ENCODE measurements around the gene LPIN2.

The LPIN2 gene

DNA sequence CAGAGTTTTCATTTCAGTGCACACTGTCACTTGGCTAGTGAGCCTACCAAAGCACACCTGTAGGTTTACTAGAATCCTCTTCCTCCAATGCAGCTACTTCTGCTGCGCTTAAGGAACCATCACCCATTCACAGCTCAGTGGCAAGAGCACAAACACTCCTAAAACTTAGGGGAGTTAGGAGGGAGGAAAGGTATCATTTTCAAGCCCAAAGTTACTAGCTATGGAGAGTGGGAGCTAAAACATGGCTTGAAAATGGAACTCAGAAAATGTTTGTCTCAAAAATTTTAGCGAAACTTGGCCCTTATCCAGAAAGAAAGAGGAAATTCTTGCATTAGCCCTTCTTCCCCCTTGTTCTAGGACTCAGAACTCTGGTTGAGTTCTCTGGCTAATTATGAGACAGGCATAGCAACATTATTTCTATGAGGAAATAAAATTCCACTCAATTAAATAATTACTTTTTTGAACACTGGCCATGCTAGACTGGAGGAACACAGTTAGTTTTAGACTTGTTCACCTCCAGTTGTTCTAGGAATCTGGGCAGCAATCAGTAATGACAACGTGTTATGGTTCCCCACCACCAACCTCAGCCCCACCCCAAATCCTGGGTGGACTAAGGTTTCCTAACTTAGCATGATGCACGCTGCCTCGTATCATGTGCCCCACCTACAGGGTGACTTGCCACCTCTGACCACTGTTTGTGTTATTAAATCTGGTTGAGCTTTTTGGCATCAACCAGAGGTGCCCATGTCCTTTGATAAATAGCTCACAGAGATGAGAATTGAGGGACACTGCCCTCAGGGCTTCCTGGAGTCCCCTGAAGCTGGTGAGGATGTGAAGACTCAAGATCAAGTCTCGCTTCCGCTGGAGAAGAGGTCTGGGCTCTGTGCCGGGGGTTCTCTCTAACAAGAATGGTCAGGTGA, 32.8 kb downstream of the LPIN2 start:
- DNase-seq = peak; percentile 38

DNA sequence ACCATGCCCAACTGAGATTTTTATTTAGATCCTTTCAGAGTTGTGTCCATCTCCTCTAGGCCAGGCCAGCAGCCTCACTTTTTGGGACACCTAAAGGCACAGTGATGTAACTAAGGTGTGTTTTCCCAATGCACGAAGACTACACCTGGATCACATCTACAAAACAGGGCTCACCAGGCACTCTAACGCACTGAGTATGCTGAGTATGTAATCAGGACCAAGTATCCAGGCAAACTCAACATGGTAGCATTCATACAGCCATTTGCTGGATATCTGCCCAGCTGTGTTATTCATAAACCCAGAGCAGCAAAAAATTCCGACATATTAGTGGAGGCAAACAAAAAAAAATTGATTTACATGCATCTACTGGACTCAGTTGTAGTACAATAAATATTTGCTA, 33.8 kb downstream of the LPIN2 start:
- no peak for DNase-seq

GRCh38 chr18:2978661-2979106, 34.3 kb downstream of the LPIN2 start:
- peak; percentile 58 for DNase-seq

DNA sequence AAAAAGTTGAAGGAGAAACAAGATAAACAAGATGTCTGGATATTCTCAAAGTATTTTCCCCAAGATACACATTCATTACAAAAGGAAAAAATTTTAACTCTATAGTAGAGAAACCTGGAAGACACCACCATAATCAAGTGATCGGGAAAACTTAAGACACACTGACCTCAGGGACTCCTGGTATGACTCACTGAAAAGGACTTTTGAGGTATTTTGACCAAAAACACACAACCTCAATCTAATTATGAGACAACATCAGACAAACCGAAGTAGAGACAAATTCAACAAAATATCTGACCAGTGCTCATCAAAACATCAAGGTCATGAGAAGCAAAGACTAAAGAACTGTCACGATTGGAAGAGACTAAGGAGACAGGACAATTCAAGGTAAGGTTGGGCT, 34.7 kb downstream of the LPIN2 start:
- no peak for DNase-seq

DNA sequence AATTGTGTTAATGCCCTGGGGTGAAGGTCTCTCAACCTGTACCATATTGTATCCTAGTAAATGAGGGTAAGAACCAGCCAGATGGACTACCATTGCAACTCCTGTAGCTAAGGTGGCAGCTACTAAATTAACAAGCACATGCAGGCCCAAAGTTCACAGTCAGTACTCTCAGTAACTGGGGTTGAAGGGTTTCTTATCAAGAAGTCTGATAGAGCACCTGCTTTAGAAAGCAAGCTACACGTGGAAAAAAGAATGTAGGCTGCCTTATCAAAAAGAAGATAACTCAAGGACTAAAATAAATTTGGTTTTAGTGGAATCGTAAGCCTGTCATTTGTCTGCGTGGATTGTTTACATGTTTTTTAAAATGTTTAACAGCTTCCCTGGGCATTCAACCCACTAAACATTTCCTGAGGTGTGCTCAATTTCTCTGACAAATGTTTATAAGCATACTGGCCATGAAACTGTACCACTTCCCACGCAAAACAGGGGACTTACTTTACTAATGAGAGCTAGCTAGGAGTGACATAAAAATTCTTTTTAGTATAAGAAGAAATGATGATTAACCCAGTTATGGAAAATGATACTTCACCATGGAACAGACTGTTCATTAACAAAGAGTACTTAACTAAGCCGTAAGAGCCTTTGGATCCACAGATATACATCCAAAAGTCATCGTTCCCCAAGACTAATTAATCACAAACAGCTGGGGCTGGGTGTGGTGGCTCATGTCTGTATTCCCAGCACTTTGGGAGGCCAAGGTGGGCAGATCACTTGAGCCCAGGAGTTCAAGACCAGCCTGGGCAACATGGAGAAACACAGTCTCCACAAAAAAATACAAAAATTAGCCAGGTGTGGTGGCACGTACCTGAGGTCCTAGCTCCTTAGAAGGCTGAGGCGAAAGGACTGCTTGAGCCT, 36.5 kb downstream of the LPIN2 start:
- no peak for DNase-seq

GRCh38 chr18:2974731-2975130, 38.2 kb downstream of the LPIN2 start:
- DNase-seq = no peak

DNA sequence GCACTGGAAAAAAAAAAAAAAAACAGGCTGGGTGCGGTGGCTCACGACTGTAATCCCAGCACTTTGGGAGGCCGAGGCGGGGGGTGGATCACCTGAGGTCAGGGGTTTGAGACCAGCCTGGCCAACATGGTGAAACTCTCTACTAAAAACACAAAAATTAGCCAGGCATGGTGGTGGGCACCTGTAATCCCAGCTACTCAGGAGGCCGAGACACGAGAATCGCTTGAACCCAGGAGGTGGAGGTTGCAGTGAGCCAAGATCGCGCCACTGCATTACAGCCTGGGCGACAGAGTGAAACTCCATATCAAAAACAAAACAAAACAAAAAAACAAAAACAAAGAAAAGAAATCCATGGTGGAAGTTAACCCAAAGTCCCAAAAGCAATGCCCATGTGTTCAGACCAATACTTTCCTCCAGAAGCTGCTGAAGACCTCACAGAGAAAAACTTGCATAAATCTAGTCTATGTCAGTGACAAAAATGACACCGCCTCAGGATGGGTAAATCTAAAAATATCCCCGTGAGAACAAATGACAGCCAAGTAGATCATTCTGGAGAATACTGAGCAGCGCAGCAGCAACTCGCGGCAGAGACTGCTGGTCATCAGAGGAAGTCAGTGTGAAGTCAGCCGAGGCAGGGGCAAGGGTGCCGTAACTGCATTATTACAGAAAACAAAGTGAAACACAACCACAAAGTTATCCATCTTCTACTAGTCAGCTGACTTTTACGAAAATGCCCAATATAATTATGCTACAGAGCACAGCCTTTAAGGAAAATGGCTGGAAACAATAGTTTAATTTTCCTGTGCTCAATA, 41.0 kb downstream of the LPIN2 start:
- peak; percentile 75 for DNase-seq

GRCh38 chr18:2970772-2971659, 41.9 kb downstream of the LPIN2 start:
- DNase-seq = peak; percentile 55

DNA sequence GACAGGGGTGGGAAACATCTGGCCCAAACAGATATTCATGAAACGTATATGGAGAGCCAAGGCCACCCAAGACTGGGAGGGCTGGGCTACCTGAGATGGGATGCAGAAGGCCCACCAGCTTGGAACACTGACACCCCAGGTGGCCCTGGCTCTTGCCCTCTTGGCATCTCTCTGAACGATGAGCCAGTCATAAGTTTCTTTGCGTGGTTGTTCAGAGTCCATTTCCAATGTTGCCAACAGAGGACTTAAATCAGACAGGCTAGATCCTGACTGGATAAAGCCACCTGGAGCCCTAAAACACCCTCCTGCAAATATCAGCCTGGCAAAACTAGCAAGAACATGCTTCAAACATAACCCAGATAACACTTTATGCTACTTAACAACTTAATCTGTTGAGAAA, 42.6 kb downstream of the LPIN2 start:
- no peak for DNase-seq

DNA sequence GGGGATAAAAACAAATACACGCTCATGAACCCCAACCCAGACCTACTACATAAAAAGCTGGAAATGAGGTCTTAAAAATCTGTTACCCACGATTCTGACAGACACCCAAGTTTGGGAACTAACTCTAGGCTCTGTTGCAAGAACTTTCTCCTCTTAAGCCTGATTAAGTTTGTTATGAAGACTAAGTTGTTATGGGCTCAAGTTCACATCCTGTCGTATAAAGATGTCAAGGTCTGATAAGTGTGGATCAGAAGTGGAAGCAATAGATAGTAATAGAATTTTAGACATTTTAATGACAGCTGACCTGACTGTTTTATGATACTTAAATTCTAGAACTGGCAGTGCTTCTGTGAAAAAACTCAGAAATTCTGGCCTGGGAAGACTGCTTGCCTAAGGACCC, 43.2 kb downstream of the LPIN2 start:
- DNase-seq = no peak

DNA sequence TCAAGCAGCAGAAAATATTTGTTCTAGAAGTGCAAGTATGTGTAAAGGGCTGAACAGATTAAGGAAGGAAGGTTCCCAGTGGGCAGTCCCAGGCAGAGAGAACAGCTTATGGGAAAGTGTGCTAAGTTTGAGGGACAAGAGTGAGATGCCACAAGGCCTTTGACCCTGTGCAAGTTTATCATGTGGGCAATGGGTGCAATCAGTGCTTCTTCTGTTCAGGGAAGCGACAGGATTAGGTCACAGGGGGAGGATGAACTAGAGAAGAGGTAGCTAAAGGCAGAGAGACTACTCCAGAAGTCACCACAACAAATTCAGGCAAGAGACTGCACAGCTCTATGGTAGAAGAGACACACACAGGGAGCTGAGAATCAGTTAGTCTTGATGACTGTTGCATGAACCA, 44.3 kb downstream of the LPIN2 start:
- DNase-seq = no peak

- no peak for DNase-seq
Measured at GRCh38 chr18:2967820-2968219, 45.1 kb downstream of the LPIN2 start.

DNA sequence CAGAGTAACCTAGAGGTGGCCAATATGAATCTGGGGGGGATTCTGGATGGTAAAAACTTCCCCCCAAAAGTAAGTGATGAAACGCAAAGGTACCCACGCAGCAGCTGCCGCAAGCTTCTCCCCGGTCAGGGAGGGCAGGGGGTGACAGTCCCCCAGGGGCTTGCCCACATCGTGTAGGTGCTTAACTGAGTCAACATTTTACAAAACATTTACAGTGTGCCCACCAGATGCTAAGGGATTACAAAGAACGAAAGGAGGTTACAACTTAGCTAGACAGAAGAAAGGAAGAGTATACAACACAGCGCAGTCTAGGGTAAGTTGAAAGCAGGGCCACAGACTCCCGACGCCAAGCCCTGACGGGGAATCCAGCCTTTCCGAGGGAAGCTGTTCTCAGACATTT, 45.6 kb downstream of the LPIN2 start:
- no peak for DNase-seq

DNA sequence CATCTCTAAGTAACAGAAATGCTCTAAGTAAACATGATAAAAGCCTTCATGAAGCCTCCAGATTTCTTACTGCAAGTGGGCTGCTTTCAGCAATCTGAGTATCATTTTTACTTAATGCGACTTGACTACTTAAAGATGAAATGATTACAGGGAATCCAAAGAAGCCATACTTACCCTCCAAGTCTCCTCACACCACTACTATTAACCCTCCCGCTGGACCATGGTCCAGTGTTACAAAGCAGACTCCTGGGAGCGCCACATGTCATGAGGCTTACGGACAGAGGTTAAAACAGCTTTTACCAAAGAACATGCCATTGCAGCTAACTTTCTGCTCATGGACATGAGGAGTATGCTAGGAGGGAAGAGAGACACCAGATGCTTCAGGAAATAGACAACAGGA, 46.4 kb downstream of the LPIN2 start:
- DNase-seq = no peak

DNA sequence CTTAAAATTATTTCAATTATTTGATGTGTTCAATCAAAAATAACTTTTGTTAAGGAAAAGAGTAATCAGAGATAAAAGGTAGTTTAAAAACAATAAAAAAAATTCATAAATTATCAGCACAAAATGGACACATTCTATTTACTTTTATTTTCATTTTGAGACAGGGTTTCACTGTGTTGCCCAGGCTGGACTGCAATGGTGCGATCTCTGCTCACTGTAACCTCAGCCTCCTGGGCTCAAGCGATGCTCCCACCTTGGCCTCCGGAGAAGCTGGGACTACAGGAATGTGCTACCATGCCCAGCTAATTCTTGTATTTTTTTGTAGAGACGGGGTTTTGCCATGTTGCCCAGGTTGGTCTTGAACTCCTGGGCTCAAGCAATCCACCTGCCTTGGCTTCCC, 47.1 kb downstream of the LPIN2 start:
- no peak for DNase-seq

DNA sequence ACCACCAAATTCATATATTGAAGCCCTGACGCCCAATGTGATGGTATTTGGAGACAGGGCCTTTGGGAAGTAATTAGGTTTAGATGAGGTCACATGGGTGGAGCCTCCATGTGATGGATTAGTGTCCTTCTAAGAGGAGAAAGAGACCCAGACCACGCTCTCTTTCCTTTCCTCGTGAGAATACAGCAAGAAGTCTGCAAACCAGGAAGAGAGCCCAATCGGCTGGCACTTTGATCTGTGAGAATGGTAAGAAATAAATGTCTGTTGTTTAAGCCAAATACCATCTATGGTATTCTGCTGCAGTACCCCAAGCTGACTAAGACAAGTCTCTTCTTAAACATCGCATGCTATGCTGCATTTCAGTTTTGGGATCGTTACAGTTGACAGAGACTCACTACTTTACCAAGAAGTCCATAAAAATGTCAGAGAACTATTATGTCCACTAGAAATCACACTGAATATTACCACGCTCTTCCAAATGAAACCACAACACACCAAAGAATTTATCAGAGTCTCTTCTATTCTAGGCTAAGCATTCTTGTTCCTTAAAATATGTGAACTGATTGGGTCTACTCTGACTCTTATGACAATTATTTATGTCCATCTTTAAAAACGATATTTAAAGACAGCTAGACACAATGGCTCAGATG, 48.5 kb downstream of the LPIN2 start:
- DNase-seq = peak; percentile 65
